ENCODE data around the gene ABHD2.
"Not testable (repeated sequence)": the region's sequence is repeated elsewhere in the genome, so short reads cannot be mapped to it uniquely, and the experiment has no call there.

ABHD2 gene

GRCh38 chr15:89075101-89075640, 13.1 kb upstream of the ABHD2 start:
- DNase-seq = no peak

- peak; percentile 42 to 62 for DNase-seq
Measured at GRCh38 chr15:89075846-89076245, 12.4 kb upstream of the ABHD2 start.

- DNase-seq = no peak
Measured at GRCh38 chr15:89077750-89078149, 10.5 kb upstream of the ABHD2 start.

GRCh38 chr15:89078851-89079810, 9.1 kb upstream of the ABHD2 start:
- no peak for DNase-seq

GRCh38 chr15:89081878-89082277, 6.4 kb upstream of the ABHD2 start:
- no peak for DNase-seq

- DNase-seq = no peak
Measured at GRCh38 chr15:89083246-89083645, 5.0 kb upstream of the ABHD2 start.

GRCh38 chr15:89085289-89085926, 2.8 kb upstream of the ABHD2 start:
- DNase-seq = no peak

- not testable (repeated sequence) for DNase-seq
Measured at GRCh38 chr15:89085933-89086332, 2.3 kb upstream of the ABHD2 start.

GRCh38 chr15:89086390-89086789, 1.9 kb upstream of the ABHD2 start:
- not testable (repeated sequence) for DNase-seq

GRCh38 chr15:89087161-89087829, 961 bp upstream of the ABHD2 start:
- DNase-seq = no peak

GRCh38 chr15:89088605-89089315, 504 bp downstream of the ABHD2 start:
- no peak for DNase-seq

GRCh38 chr15:89089316-89090230, 1.3 kb downstream of the ABHD2 start:
- no peak for DNase-seq

- DNase-seq = peak; percentile 92 to 97
Measured at GRCh38 chr15:89090791-89091626, 2.8 kb downstream of the ABHD2 start.

- DNase-seq = no peak
Measured at GRCh38 chr15:89091627-89092220, 3.5 kb downstream of the ABHD2 start.

- DNase-seq = no peak
Measured at GRCh38 chr15:89093509-89093908, 5.3 kb downstream of the ABHD2 start.

GRCh38 chr15:89095073-89095472, 6.8 kb downstream of the ABHD2 start:
- DNase-seq = peak in 1 of 2 experiments; percentile 22

- DNase-seq = no peak
Measured at GRCh38 chr15:89095556-89095955, 7.3 kb downstream of the ABHD2 start.

GRCh38 chr15:89096664-89097063, 8.4 kb downstream of the ABHD2 start:
- DNase-seq = no peak

GRCh38 chr15:89097313-89097712, 9.1 kb downstream of the ABHD2 start:
- DNase-seq = no peak

GRCh38 chr15:89098281-89098680, 10.0 kb downstream of the ABHD2 start:
- no peak for DNase-seq

Data from Kasumi-1 (cell line).